ENCODE measurements around the gene MISP3.
A peak's percentile ranks its signal among the peaks of the same experiment; 100 is the strongest.

Gene MISP3

DNA sequence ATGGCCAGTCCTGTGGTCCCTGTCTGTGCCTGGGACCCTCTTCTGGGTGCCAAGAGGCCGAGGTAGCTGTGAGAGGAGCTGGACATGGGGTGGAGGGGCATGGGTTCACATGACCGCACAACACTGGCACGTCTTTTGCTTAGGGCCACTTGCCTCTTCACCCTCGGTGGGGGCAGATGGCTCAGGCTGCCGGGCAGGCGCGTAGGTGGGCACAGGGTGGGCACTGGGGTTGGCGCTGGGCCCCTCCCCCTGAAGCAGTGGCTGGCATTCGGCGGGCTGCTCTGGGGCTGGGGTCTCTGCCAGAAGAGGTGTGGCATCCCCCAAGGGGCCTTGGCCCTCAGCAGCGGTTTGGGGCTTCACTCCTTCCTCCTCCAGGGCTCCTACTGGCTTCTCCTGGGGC, 19.1 kb upstream of the MISP3 start:
- DNase-seq (ENCODE audit: low read depth in 2 of 2) = no peak

GRCh38 chr19:14054099-14054498, 18.5 kb upstream of the MISP3 start:
- no peak for DNase-seq (ENCODE audit: low read depth in 2 of 2)

DNA sequence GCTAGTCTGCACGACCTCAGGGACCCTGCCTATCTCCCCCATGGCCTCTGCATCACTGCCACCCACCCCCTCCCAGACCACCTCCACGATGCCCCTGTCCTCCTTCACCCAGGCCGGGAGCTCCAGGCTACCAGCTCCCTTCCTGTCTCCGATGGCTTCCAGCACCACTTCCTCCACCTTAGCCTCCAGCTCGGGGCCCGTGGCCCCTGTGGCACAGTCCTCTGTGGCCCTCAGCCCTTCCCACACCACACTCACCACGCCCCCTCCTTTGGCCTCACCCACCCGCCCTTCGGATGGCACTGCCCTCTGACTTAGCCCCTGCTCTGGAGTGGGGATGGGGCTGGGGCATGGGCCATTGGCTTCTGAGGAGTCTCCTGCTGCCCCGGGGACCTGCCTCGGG, 17.9 kb upstream of the MISP3 start:
- no peak for DNase-seq (ENCODE audit: low read depth in 2 of 2)

DNA sequence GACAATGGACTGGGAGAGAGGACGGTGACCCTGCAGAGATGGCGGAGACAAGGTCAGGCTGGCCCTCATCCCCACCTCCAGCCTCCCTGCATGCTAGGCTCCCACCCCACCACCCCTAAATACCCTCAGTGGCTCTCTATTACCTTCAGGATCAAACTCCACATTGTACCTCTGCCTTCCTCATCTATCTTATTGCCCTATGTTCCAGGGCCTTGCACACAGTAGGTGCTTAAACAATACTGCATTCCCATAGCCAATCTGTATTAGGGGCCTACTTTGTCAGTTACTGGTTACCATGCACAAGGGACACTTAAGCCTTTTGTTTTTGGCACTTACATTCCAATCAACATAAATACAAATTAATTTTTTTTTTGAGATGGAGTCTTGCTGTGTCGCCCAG, 17.2 kb upstream of the MISP3 start:
- DNase-seq (ENCODE audit: low read depth in 2 of 2) = no peak

DNA sequence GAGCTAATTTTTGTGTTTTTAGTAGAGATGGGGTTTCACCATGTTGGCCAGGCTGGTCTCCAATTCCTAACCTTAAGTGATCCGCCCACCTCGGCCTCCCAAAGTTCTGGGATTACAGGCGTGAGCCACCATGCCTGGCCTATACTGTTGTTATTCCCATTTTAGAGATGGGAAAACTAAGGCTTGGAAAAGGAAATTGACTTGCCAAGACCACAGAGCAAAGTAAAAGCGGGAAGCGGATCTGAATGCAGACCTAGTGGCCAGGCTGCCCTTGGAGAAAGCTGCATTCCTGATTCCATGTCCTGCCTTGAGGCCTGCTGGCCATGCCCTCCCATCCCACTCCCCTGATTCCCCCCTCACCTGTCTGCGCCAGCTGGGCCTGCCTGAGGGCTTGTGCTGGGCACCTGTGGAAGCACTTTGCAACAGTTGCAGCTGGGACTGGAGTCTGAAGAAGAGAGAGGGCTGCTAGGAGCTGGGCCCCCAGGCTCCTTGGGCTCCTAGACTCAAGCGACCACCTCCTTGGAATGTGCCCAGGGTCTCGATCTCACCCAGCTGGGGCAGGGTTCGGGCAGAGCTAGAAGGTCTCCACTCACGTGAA, 16.4 kb upstream of the MISP3 start:
- no peak for DNase-seq (ENCODE audit: low read depth in 2 of 2)

- DNase-seq (ENCODE audit: low read depth in 2 of 2) = no peak
Observed at GRCh38 chr19:14056741-14057356, 15.7 kb upstream of the MISP3 start.

GRCh38 chr19:14058182-14059092, 14.1 kb upstream of the MISP3 start:
- no peak for DNase-seq (ENCODE audit: low read depth in 2 of 2)

DNA sequence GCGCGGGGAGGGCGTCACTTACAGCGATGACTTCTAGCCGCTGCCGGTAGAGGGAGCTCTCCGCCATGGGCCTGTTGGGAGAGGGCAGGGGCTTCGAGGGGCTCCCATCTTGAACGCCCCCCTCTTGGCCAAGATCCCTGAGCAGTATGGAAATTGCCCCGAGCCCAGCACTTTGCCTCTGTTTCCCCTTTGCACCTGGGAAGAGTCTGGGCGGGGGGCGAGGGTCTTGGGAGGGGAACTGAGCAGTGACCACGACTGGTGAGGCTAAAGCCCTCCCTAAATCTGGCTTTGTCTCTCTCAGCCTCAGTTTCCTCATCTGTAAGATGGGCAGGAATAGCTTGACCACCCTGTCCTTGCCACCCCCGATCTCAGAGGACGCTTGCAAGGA, 13.5 kb upstream of the MISP3 start:
- no peak for DNase-seq (ENCODE audit: low read depth in 2 of 2)

DNA sequence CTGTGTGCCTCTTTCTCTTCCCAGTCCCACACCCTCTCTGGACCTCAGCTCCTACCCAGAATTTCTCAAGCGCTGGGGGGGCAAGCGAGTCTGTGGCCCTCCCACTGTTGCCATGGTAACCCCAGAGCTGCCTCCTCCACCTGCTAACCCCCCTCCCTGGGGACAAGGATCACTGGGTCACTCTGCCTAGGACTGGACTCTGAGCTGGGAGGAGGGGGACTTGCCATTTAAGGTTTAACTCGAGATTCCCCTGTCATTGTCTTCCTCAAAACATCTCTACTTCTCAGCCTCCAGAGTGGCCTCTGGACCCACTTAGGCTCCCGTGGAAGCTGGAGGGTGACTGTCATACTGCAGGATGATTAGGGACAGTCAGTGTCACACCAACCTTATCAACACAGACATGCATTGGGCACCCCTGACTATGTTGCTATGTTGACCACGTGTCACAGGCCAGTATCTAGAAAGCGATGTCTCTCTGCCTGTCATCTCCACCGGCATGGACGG, 12.9 kb upstream of the MISP3 start:
- no peak for DNase-seq (ENCODE audit: low read depth in 2 of 2)

DNA sequence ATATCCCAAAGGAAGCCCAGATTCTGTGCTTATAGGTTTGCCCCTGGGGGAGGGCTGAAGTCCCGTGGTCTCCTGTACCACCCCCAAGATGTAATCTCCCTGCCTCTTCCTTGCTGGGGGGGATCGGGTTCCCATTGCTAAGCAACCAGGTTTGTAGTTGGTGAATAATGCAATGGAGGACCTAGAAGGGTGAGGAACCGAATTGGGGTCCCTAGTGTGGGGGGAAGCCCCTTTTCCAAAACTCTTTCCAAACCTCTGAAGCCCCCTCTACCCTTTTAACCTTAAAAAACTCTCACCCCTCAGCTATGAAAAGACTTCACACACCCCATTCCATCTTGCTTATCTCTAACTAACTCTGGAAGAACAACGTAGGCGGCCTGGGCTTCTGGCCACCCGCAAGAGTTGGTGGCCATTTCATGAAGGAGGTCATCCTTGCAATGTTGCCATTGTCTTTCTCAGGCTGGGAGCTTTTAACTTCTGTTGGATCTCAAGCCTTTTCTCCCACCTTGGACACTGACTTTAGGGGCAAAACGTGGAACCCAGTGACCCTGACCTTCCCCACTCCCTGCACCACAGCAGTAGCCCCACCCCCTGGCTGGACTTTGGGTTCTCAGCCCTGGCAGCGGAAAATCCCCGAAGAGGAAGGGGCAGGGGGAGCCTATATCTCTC, 11.4 kb upstream of the MISP3 start:
- no peak for DNase-seq (ENCODE audit: low read depth in 2 of 2)

DNA sequence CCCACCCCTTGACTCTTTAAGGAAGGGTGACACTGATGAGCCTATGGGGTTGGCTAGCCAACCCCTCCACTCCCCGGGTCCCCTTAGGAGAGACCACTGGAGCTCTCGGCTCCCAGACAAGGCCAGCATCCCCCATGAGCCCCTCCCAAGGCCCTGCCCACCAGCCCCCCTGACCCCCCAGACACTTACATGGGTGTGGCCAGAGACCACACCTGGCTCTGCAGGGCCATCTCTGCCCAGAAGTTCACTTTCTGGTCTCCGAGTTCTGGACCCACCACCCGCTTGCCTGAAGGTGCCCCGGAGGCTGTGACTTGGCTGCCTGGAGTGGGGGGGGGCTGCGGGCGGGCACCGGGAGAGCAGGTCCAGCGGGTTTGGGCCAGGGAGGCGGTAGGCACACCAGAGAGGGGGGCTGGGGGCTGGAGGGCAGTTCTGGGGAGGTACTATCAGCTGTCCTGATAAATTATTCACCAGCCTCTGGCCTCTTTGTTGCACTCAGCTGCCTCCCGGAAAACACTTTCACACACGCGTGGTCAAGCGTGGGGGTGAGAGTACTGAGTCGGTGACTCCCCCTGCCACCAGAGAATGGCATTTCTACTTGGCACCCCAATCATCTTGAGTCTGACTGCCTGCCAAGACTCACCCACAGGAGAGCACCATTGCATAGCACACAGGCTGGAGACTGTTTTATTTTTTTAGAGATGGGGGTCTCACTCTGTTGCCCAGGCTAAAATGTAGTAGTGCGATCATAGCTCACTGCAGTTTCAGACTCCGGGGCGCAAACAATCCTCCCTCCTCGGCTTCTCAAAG, 10.6 kb upstream of the MISP3 start, which contains the start of gene PALM3:
Gene PALM3, minus strand, starts transcription at position 326 of the 807 bp plus-strand sequence. Its CDS starts 96 bp downstream, at position 230.
- no peak for DNase-seq (ENCODE audit: low read depth in 2 of 2)

DNA sequence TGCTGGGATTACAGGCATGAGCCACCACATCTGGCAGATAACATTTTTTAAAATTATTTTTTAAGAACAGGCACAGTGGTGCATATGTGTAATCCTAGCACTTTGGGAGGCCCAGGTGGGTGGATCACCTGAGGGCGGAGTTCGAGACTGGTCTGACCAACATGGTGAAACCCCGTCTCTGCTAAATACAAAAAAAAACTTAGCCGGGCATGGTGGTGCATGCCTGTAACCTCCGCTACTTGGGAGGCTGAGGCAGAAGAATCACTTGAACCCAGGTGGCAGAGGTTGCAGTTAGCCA, 10.1 kb upstream of the MISP3 start:
- no peak for DNase-seq (ENCODE audit: low read depth in 2 of 2)

- no peak for DNase-seq (ENCODE audit: low read depth in 2 of 2)
Observed at GRCh38 chr19:14063105-14063504, 9.5 kb upstream of the MISP3 start.

DNA sequence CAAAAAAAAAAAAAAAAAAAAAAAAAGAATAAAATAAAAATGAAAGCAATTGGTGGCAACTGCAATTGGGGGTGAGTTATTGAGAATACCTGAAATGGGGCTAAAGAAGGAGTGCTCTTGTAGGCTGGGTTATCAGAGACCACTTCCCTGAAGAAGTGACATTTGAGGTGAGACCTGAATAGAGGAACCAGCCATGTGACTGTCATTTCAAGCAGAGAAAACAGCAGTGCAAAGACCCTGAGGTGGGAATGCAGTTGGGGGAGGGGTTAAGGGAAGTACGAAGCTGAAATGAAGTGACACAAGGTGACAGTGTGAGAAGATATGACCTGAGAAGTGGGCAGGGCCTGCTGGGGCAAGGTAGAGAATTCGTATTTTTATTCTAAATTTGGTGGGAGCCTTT, 6.5 kb upstream of the MISP3 start:
- DNase-seq (ENCODE audit: low read depth in 2 of 2) = no peak

DNA sequence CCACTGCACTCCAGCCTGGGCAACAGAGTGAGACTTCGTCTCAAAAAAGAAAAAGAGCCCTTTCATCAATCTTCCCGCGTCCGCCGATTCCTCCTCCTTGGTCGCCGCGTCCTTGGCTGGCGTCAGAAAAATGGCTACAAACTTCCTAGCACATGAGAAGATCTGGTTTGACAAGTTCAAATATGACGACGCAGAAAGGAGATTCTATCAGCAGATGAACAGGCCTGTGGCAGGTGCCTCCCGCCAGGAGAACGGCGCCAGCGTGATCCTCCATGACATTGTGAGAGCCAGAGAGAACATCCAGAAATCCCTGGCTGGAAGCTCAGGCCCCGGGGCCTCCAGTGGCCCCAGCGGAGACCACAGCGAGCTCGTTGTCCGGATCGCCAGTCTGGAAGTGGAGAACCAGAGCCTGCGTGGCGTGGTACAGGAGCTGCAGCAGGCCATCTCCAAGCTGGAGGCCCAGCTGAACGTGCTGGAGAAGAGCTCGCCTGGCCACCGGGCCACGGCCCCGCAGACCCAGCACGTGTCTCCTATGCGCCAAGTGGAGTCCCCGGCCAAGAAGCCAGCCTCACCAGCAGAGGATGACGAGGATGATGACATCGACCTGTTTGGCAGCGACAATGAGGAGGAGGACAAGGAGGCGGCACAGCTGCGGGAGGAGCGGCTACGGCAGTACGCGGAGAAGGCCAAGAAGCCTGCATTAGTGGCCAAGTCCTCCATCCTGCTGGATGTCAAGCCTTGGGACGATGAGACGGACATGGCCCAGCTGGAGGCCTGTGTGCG, 2.1 kb upstream of the MISP3 start:
- no peak for DNase-seq (ENCODE audit: low read depth in 2 of 2)

DNA sequence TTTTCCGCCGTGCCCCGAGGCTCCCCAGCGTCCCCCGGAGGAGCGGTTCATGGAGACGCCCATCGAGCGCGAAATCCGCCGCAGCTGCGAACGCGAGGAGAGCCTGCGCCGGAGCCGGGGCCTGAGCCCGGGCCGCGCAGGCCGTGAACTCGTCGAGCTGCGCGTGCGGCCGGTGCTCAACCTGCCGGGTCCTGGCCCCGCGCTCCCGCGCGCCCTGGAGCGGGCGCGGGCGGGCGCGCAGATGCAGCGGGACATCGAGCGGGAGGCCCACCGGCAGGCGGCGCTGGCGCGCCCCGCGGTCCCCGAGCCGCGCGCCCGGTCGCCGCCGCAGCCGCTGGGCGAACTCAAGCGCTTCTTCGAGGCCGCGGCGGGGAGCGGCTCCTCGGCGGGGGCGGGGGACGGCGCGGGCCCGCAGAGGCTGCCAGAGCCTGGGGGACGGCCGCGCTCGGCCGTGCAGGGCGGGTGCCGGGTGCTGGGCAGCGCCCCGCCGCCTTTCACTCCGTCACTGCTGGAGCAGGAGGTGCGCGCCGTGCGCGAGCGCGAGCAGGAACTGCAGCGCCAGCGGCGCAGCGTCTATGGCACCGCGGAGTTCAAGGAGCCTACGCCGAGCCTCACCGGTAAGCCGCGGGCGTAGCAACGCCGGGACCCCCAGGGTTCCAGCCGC, 807 bp downstream of the MISP3 start:
- DNase-seq (ENCODE audit: low read depth in 2 of 2) = peak; percentile 65 to 75

GRCh38 chr19:14073925-14074838, 1.6 kb downstream of the MISP3 start:
- no peak for DNase-seq (ENCODE audit: low read depth in 2 of 2)

DNA sequence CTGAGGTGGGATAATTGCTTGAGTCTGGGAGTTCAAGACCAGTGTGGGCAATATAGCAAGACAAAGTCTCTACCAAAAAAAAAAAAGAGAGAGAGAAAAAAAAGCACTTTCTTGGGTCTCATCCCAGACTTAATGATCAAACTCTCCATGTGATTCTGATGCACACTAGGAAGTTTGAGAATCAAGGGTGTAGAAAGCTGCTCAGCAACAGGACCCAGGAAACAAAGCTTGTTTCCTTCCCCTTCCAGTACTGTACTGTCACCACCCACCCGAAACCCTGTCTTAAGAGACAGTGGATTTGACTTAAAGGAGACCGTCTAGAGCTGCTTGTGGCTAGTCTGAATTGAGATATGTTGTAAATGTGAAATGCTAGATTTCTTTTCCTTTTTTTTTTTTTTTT, 5.8 kb downstream of the MISP3 start:
- DNase-seq (ENCODE audit: low read depth in 2 of 2) = no peak
